GM19467 (cell line): Measurements from ENCODE around the gene ZNF285.
"Not testable (repeated sequence)": the region's sequence is repeated elsewhere in the genome, so short reads cannot be mapped to it uniquely, and the experiment has no call there.

ENCODE experiments used
- ATAC-seq: cut with Tn5 transposase; IDR thresholded peaks from one replicate; pipeline ENCODE4 v1.9.1; 2021; ENCODE audit warnings: mild to moderate bottlenecking, moderate library complexity; ENCODE audit not compliant: unreplicated experiment

Gene ZNF285

DNA sequence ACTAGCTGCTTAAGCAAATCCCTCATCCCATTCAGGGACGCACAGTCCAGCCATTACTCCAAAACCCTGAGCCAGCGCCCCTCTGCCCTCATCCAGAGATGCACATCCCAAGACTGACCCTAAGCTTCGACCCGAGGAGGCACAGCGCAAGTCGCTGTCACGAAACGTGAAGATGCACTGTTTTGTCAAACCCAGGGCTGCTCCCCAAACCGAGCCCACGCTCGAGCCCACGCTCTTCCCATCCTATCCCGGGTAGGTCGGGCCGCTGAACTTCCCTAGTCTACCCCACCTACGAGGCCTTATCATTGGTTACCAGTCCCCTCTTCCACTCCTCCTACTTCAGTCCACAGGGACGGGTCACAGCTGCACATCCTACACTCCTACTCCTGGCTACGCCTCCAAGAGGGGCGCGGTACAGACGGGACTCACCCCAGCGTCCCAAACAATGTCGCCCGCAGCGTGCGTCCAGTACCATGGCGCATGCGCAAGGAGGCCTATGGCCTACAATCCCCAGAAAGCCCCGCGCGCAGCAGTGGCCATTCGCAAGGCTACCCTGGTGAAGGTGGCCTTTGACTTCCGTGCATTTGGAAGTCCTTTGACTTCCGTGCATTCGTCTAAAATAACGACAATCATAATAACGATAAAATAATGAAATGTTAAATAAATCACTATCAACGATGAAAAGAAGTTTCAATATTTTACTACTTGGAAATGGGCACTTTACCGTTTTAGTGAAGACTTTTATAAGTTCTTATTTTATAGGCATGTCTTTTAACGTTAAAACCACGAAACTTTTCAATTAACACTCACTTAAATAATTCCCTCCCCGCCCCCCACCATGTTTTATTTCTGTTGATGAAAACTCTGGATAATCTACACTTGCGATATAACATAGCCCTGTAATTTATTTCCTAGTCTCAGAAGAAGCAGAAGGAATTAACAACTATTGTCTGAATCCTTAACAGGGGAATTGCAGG lies at the start of gene ZNF285:
Gene ZNF285 (minus strand): TSS at position 470 of the 977 bp plus-strand sequence. CDS start 4,395 bp downstream, outside the sequence.
- ATAC-seq: no peak

DNA sequence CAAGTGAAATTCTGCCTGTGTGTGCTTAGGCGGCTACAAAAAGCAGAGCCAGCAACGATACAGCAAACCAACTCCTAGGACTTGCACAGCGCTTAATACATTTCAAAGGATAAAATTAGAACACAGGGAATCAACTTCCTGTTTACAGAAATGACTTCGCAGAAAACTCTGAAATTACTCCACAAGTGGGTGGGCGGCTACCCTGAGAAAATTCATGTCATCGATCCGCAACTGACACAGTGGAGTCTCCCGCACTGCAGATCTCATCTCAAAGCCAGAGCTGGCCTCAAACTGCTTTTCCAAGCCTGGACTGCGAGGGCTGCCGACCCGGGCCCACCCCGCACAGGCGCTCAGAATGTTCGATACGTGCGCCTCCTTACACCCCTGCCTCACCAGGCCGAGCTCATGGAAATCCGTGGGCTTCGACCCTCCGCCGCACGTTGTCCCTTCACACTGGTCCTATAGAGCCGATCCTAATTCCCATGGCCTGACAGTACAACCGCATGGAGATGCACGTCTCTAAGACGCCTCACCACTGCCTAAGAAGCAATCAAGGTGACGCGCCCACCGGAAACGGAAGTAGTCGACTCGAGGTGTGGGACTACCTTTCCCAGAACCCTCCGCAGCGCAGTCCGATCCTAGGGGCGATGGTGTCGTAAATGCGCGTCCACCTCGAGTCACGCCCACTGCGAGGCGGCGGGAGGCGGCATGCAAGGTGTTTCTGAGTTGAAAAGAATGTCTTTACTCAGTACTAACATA lies 46.7 kb upstream of the ZNF285 start, which contains the start of gene ZNF229:
Gene ZNF229 (minus strand): TSS at position 557 of the 759 bp plus-strand sequence. CDS start 5,625 bp downstream, outside the sequence.
- no peak for ATAC-seq

DNA sequence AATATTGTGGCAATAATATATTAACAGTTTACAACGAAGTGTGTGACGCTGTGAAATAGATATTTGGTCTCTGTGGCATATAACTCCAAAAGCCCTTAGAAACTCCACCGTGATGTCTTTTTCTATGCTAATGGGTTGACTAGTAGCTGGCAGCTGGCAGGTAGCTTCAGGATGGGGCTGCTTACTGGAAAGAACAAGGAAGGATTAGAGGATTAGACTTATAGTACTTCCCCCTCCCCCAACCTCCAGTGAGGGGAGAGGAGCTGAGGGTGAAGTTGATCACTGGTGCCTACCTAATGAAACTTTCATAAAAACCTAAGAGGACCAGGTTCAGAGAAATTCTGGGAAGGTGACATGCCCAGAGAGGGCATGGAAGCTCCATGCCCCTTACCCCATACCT lies 37.0 kb upstream of the ZNF285 start:
- ATAC-seq: no peak

GRCh38 chr19:44435441-44435840 lies 34.0 kb upstream of the ZNF285 start:
- no peak for ATAC-seq

- no peak for ATAC-seq
These were observed 29.5 kb upstream of the ZNF285 start for GRCh38 chr19:44430956-44431355.

DNA sequence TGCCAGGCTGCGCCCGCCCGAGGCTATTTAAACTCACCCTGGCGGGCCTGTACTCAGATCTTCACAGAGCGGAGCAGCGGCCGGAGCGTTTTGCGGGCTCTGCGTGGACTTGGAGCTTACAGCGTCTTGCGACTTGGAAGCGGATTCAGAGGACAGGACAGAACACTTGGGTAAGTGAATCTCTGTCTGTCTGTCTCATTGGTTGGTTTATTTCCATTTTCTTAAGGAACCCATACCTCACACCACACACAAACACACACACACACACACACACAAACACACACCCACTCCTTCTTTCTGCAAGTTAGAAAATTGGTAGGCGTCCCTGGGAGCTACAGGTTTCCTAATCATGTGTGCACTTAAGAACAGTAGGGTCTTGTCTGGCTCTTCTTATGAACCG lies 14.1 kb upstream of the ZNF285 start:
- not testable (repeated sequence) for ATAC-seq

DNA sequence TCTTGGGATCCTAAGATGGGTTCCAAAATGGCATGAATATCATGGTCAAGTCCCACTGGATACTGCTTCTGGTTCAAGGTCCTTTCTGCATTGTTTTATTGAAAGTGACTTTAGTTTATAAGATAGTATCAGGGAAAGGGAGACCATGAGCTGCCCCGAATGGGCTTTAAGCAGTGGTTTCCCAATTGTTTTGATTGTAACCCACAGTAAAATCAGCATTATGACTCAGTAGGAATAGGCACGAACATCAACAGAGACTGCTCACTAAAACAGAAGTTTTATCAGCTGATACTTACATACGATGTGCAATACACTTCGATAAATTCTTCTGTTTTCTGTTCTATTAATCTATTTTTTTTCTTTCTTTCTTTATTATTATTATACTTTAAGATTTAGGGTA lies 12.1 kb downstream of the ZNF285 start:
- ATAC-seq: not testable (repeated sequence)

DNA sequence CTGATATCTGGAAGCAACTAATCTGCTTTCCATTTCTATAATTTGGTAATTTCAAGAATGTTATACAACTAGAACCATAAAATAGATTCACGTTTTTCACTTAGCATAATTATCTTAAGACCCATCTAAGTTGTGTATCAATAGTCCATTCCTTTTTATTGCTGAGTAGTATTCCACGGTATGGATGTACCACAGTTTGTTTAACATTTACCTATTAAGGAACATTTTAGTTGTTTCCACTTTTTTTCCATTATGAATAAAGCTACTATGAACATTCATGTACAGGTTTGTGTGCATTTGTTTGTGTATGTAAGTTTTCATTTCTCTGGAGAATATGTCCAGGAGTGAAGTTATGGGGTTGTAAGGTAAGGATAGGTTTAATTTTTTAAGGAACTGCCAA lies 26.6 kb downstream of the ZNF285 start:
- ATAC-seq: no peak

GRCh38 chr19:44371815-44372480 lies 29.5 kb downstream of the ZNF285 start:
- no peak for ATAC-seq

DNA sequence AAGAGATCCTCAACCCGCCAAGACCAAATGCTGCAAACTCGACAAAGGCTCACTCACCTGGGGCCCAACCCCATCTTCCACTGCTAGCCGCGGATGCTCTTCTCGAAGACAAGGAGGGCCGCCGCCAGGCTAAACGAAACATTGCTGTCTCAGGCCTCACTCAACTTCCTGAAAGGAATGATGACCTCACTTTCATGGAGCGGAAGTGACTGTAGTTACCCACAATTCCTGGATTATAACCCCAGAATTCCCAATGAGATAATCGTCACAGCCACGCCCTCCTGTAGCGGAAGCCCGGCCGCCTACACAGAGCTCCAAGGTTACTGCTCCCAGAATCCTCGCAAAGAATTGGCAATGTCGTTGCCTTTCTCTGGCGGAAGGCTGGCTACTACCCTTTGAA lies 34.4 kb downstream of the ZNF285 start:
- ATAC-seq: no peak

DNA sequence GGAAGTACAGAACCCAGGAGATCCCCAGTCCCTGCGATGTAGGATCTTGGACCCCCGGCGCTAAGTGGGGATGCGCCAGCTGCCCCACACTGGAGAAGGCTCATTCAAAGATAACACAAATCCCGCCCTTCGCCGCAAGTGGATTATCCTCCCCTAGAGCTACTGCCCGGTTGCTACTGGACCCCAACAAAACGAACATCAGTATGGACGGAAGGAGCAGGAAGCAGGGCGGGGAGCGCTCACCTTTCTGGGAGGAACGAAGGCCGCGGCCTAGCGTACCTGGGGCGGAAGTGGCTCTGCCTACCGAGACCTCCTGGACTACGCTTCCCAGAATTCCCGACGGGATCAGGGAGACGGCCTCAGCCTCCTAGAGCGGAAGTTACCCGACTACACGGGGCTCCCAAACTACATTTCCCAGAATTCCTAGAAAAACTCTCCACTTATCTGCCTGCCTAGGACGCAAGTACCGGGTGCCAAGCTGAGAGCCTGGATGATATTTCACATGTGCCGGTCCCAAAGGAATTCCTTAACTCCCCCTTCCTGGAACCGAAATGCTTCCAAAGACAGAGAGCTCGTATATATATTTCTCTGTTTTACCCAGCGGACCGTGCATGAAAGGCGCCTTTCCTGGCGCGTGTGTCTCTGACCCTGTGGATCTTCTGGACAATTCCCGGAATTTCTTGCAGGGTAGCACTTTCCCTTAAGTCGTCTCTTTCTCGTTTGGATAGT lies 44.9 kb downstream of the ZNF285 start, which contains the start of gene ZNF112:
Gene ZNF112 (minus strand): TSS at position 298 of the 729 bp plus-strand sequence. CDS start 16,141 bp downstream, outside the sequence.
- no peak for ATAC-seq

DNA sequence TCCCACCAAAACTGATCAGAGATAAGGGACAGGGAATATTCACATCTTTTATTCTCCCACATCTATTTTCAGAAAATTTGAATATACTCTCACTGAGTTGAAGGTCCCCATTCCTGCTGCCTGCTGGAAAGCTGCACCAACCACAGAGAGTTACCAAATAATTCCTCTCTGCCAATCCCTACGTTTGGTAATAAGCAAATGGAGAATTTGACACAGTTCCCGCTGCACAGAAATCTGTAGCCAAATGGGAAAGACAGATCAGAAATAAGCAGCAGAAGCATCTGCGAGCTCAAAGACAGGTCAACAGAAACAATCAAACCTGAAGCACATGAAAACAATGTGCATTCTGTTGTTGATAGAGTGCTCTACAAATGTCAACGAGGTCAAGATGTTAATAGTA lies 54.9 kb downstream of the ZNF285 start:
- no peak for ATAC-seq

DNA sequence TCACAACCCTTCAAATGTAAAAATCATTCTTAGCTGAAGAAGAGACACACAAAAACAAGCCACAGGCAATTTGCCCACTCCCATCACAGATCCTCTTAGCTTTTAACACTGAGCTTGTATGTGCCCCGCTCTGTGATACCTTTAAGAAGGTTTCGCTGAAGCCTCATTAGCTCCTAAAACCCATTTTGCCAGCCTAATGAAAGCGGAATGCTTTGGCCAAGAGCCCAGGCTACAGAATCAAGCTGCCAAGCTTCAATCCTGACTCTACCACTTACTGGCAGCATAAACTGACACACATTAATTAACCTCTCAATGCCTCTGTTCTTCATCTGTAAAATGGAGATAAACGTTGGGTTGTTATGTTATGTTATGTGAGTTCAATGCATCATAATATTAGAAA lies 55.4 kb downstream of the ZNF285 start:
- ATAC-seq: no peak

- ATAC-seq: no peak
These were observed 57.2 kb downstream of the ZNF285 start for GRCh38 chr19:44344255-44344654.

DNA sequence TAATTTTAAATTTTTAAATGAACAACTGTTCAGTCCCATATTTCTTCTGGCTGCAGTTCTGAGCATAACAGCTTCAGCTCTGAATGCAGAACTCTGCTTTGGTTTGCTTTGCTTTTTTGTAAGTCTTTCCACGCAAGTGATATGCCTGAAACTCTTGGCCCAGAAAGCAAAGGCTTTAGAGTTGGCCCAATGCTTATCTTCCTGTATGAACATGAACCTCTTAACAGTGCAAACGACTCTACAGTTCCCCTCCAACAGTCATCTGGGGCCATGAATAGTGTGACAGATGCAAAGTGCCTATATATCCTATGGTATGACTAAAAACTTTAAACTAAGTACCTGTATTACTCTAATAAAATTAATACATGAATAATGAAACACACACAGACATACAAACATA lies 59.6 kb downstream of the ZNF285 start:
- ATAC-seq: no peak

DNA sequence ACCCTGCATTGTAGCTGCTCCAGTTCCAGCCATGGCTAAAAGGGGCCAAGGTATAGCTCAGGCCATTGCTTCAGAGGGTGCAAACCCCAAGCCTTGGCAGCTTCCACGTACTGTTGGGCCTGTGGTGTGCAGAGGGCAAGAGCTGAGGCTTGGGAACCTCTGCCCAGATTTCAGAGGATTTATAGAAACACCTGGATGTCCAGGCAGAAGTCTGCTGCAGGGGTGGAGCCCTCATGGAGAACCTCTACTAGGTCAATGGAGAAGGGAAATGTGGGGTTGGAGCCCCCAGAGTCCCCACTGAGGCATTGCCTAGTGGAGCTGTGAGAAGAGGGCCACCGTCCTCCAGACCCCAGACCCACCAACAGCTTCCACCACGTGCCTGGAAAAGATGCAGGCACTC lies 66.8 kb downstream of the ZNF285 start:
- ATAC-seq: not testable (repeated sequence)
